ENCODE data around the gene GMDS. TPM values are rescaled to one million over a fixed set of nuclear protein-coding genes. Genes with fewer than 3 reads are reported as not detected.

Gene GMDS
- total RNA-seq, 2 experiments from 2014 or later: 13.9 to 16.4 TPM

DNA sequence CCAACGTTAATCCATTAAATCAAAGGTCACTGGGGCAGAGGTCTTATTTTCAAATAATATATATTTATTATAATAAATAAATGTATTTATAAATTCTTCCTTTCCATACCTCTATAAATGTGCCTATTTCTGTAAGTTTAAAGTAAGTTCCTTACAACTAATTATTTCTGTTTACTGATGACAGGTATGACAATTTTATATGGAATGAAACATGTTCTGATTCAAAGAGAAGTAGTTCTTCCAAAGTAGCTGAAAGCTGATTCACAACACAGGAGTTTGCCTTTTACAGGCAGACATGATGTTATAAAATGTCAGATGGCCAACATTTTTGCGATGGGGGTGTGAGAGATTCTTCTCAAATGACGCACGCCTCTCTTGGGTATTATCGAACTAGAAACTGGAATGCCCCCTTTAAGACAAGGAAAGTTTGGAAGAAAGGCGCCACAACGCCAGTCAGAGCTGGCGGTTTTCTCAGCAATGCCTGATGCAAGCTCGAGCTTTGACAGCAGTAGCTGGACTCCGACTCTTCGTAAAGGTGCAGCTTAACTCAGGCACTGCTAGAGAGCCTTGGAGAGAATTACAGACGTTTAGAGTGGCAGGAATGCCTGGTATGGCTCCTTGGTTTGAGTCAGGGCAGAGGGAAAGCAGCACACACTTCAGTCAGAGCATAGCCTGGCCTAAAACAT is 543.6 kb downstream of the GMDS start:
- no peak overlapping the region for H3K27ac ChIP-seq (ENCODE audit: low read depth in 1 of 2, low read length in 2 of 2)
- Mint-ChIP-seq H3K27ac (no peak overlapping the region), H3K27me3 (no peaks in the 10 kb centered on the region), H3K9me3 (no peaks in the 10 kb centered on the region), H3K36me3 (ENCODE audit: low read depth) (no peaks in the 10 kb centered on the region), H3K4me1 (ENCODE audit: low read depth) (no peaks in the 10 kb centered on the region), H3K4me3 (no peak overlapping the region)
- ChIA-PET CTCF (no interaction called here), POLR2A (no interaction called here)
- ATAC-seq (ENCODE audit: poor library complexity) (no peak), DNase-seq (no peak)
- no peaks in the 10 kb centered on the region for H3K36me3 ChIP-seq (ENCODE audit: insufficient read depth, low read length)
- H3K4me1 ChIP-seq (ENCODE audit: insufficient read depth, low read length): no peaks in the 10 kb centered on the region
- no peaks in the 10 kb centered on the region for H3K9me3 ChIP-seq (ENCODE audit: control insufficient read depth in 1 of 2, insufficient read depth in 1 of 2, low read length in 2 of 2)
- intact Hi-C loops (cut with DNase I, micrococcal nuclease): no loop called here
- no peaks in the 10 kb centered on the region for H3K27me3 ChIP-seq (ENCODE audit: control insufficient read depth in 1 of 2, insufficient read depth in 2 of 2, low read length in 2 of 2)
- H3K4me3 ChIP-seq (ENCODE audit: low read length): no peak overlapping the region
- no peak for TF ChIP-seq CTCF (IDR thresholded peaks at IDR 0.05)

DNA sequence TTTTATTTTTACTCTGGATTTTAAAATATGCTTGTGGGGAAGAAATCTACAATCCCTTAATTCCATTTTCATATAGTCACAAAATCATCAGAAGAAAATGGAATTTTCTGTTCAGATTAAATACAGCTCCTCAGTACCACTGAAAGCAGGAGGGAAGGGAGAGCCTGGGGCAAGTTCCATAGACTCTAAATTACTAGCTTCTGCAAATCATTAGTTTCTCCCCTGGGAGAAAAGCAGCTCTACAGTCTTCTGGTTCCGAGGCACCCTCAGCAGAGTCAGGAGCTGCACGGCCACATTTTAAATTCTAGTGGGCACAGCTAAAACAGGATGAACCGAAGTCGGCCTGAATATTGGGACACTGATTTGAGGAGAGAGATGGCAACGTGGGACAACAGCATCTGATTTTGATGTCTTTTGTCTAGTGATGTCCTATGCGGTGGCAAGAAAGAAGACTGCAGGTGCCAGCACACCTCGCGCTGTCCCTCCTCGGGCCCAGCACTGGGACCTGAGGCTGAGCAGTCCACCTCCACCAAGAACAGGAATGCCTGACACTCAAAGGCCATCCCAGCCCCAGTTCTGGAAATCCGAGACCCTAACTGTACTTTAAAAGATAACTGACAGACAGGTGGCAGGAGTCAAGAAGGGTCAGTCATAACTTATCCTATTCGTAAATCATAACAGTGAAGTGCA is 545.0 kb downstream of the GMDS start:
- H3K36me3 ChIP-seq (ENCODE audit: insufficient read depth, low read length): no peaks in the 10 kb centered on the region
- ATAC-seq (ENCODE audit: poor library complexity) (no peak), DNase-seq (no peak)
- no peaks in the 10 kb centered on the region for H3K27me3 ChIP-seq (ENCODE audit: control insufficient read depth in 1 of 2, insufficient read depth in 2 of 2, low read length in 2 of 2)
- Mint-ChIP-seq H3K4me3 (no peak overlapping the region), H3K27me3 (no peaks in the 10 kb centered on the region), H3K9me3 (no peaks in the 10 kb centered on the region), H3K27ac (no peak overlapping the region), H3K4me1 (ENCODE audit: low read depth) (no peaks in the 10 kb centered on the region), H3K36me3 (ENCODE audit: low read depth) (no peaks in the 10 kb centered on the region)
- no peak overlapping the region for H3K27ac ChIP-seq (ENCODE audit: low read depth in 1 of 2, low read length in 2 of 2)
- H3K4me1 ChIP-seq (ENCODE audit: insufficient read depth, low read length): no peaks in the 10 kb centered on the region
- ChIA-PET CTCF (no interaction called here), POLR2A (no interaction called here)
- intact Hi-C loops (cut with DNase I, micrococcal nuclease): no loop called here
- no peak overlapping the region for H3K4me3 ChIP-seq (ENCODE audit: low read length)
- no peaks in the 10 kb centered on the region for H3K9me3 ChIP-seq (ENCODE audit: control insufficient read depth in 1 of 2, insufficient read depth in 1 of 2, low read length in 2 of 2)
- no peak for TF ChIP-seq CTCF (IDR thresholded peaks at IDR 0.05)

- intact Hi-C loops (cut with DNase I, micrococcal nuclease): no loop called here
- Histone ChIP-seq H3K27ac (ENCODE audit: low read depth in 1 of 2, low read length in 2 of 2) (no peak overlapping the region), H3K4me1 (ENCODE audit: insufficient read depth, low read length) (no peaks in the 10 kb centered on the region), H3K4me3 (ENCODE audit: low read length) (no peak overlapping the region), H3K36me3 (ENCODE audit: insufficient read depth, low read length) (no peaks in the 10 kb centered on the region), H3K9me3 (ENCODE audit: control insufficient read depth in 1 of 2, insufficient read depth in 1 of 2, low read length in 2 of 2) (no peaks in the 10 kb centered on the region), H3K27me3 (ENCODE audit: control insufficient read depth in 1 of 2, insufficient read depth in 2 of 2, low read length in 2 of 2) (no peaks in the 10 kb centered on the region)
- Mint-ChIP-seq H3K27ac (no peak overlapping the region), H3K27me3 (no peaks in the 10 kb centered on the region), H3K9me3 (no peaks in the 10 kb centered on the region), H3K4me1 (ENCODE audit: low read depth) (no peaks in the 10 kb centered on the region), H3K36me3 (ENCODE audit: low read depth) (no peaks in the 10 kb centered on the region), H3K4me3 (no peak overlapping the region)
- no peak for ATAC-seq (ENCODE audit: poor library complexity)
- ChIA-PET POLR2A (no interaction called here), CTCF (no interaction called here)
- no peak for TF ChIP-seq CTCF (IDR thresholded peaks at IDR 0.05)
- DNase-seq: no peak
Measured at GRCh38 chr6:1698527-1698926, 546.9 kb downstream of the GMDS start.

Data from CD4-positive, alpha-beta T cell (primary cell).